GM12878 (cell line): ENCODE results near the gene LRRC31. TPM values are rescaled to one million over a fixed set of nuclear protein-coding genes. Genes with fewer than 3 reads are reported as not detected.
A peak's percentile ranks its signal among the peaks of the same experiment; 100 is the strongest.

Experiments
- ATAC-seq: fragments of 200-7000 bp; cut with Tn5 transposase; 3 replicates; pipeline ENCODE4 v1.9.1; 2020; ENCODE audit warnings: mild to moderate bottlenecking, moderate library complexity
- BruUV-seq: library from RNA; stranded (reverse); fragments of 400-500 nt; replicated peaks from 2 replicates; lab custom pipeline; 2021; lab: Mats Ljungman, UMichigan
- CTCF ChIA-PET: fragments of 300-600 bp; sonication (Branson Sonifier 250); formaldehyde crosslinking; extraction: SDS; loops from one replicate; lab custom pipeline; 2021; ENCODE audit warnings: inconsistent platforms; lab: Yijun Ruan, JAX
- POLR2A ChIA-PET: fragments of 350-600 bp; formaldehyde crosslinking; extraction: SDS; loops from one replicate; lab custom pipeline; 2021; ENCODE audit warnings: inconsistent platforms; lab: Charles Lee
- RAD21 ChIA-PET: fragments of 300-600 bp; sonication (Branson Sonifier 250); formaldehyde crosslinking; loops from one replicate; lab custom pipeline; 2023; ENCODE audit warnings: antibody characterized with exemption; ENCODE audit not compliant: unreplicated experiment; lab: Charles Lee
- SMC1A ChIA-PET: fragments of 300-600 bp; sonication (Branson Sonifier 250); formaldehyde crosslinking; loops from one replicate; lab custom pipeline; 2023; ENCODE audit not compliant: unreplicated experiment, uncharacterized antibody; lab: Charles Lee
- DNase-seq: peaks from one replicate; pipeline ENCODE4 v3.0.0-alpha.2; 2011; ENCODE audit warnings: low read depth, low spot score
- FAIRE-seq: peaks from 3 replicates; lab custom pipeline; 2011; peaks lifted over from hg19 to GRCh38; lab: Jason Lieb, UNC
- H2AFZ ChIP-seq: 2 replicates; pipeline ENCODE4 v1.6.0; 2011; ENCODE audit warnings: low read depth, low read length, control low read depth; ENCODE audit not compliant: control insufficient read depth
- H3K27ac ChIP-seq: 2 replicates; pipeline ENCODE4 v1.5.1; 2011; ENCODE audit warnings: control low read depth; ENCODE audit not compliant: control insufficient read depth, insufficient read depth
- H3K27me3 ChIP-seq, 2 experiments: replicated peaks in 1 of 2; 2 replicates each; pipeline versions ENCODE4 v1.6.0 to v1.6.1; 2011; ENCODE audit warnings: low read length in 1 of 2; ENCODE audit not compliant: control insufficient read depth in 2 of 2, insufficient read depth in 2 of 2
- H3K36me3 ChIP-seq, 2 experiments: 2 replicates each; pipeline ENCODE4 v1.5.1; 2011; ENCODE audit warnings: low read length in 1 of 2; ENCODE audit not compliant: control insufficient read depth in 2 of 2, insufficient read depth in 2 of 2
- H3K4me1 ChIP-seq: 2 replicates; pipeline ENCODE4 v1.6.1; 2011; ENCODE audit warnings: mild to moderate bottlenecking, low read length, moderate library complexity, mixed read lengths; ENCODE audit not compliant: control insufficient read depth, insufficient read depth
- H3K4me2 ChIP-seq: 2 replicates; pipeline ENCODE4 v1.6.0; 2011; ENCODE audit warnings: control low read depth; ENCODE audit not compliant: control insufficient read depth, insufficient read depth
- H3K4me3 ChIP-seq: fragments of 200-600 bp; sonication (generic); 2 replicates; pipeline ENCODE4 v1.5.1; 2016
- H3K79me2 ChIP-seq: 2 replicates; pipeline ENCODE4 v1.6.0; 2011; ENCODE audit warnings: low read length; ENCODE audit not compliant: control insufficient read depth, insufficient read depth
- H3K9ac ChIP-seq: 2 replicates; pipeline ENCODE4 v1.8.0; 2011; ENCODE audit warnings: low read length, control low read depth, mixed read lengths; ENCODE audit not compliant: control insufficient read depth, insufficient read depth
- H3K9me3 ChIP-seq: replicated peaks from 3 replicates; pipeline ENCODE4 v1.5.1; 2011; ENCODE audit warnings: mild to moderate bottlenecking, low read length; ENCODE audit not compliant: control insufficient read depth, insufficient read depth
- H4K20me1 ChIP-seq: 2 replicates; pipeline ENCODE4 v1.6.0; 2011; ENCODE audit not compliant: control insufficient read depth, insufficient read depth
- ATF3 ChIP-seq: IDR thresholded peaks from 2 replicates; pipeline ENCODE4 v1.6.1; 2011; ENCODE audit warnings: low read depth, mild to moderate bottlenecking, low read length, moderate library complexity, borderline replicate concordance; ENCODE audit errors: extremely low read depth
- CBX5 ChIP-seq: sonication (generic); IDR thresholded peaks from 2 replicates; pipeline ENCODE4 v1.6.1; 2016; ENCODE audit warnings: low read depth, moderate library complexity, mild to moderate bottlenecking, inconsistent platforms
- ESRRA ChIP-seq: IDR thresholded peaks from 2 replicates; pipeline ENCODE4 v1.6.1; 2012; ENCODE audit warnings: mild to moderate bottlenecking, low read length, improper control_type of control experiment
- KDM1A ChIP-seq: fragments of 200-600 bp; sonication (generic); IDR thresholded peaks from 2 replicates; pipeline ENCODE4 v1.6.1; 2016; ENCODE audit warnings: borderline replicate concordance
- MEF2A ChIP-seq: IDR thresholded peaks from 2 replicates; pipeline ENCODE4 v1.6.1; 2011; ENCODE audit warnings: low read depth, mild to moderate bottlenecking, low read length, moderate library complexity; ENCODE audit not compliant: insufficient read depth
- SPI1 ChIP-seq: IDR thresholded peaks from 2 replicates; pipeline ENCODE4 v1.6.1; 2011; ENCODE audit warnings: low read depth, mild to moderate bottlenecking, low read length, moderate library complexity, borderline replicate concordance; ENCODE audit not compliant: insufficient read depth
- YBX1 ChIP-seq: fragments of 450-650 bp; IDR thresholded peaks from 2 replicates; pipeline ENCODE4 v1.6.1; 2016; ENCODE audit warnings: antibody characterized with exemption
- WGBS: methylation state at CpG from one replicate; pipeline ENCODE4 v1.1.6; 2016; ENCODE audit warnings: low lambda C conversion rate; ENCODE audit not compliant: insufficient replicate concordance, insufficient coverage; ENCODE audit errors: missing lambda C conversion rate; 5-methylcytosine and 5-hydroxymethylcytosine counted together
- in situ Hi-C: fragments of 300-500 bp; cut with MboI; formaldehyde crosslinking; loops from 9 replicates; pipeline ENCODE4 v1.14.3; 2018; ENCODE audit warnings: mixed read lengths
- intact Hi-C: fragments of 100-400 bp; cut with micrococcal nuclease; formaldehyde crosslinking; loops from one replicate; pipeline ENCODE4 v1.14.2; 2022; ENCODE audit not compliant: unreplicated experiment
- polyA plus RNA-seq, 11 experiments: library from polyadenylated mRNA; depleted of rRNA in 4 of 11; unstranded in 6 of 11; stranded (reverse) in 5 of 11; fragments of >200 nt; fragmentation: Nextera tagmentation in 4 of 11; fragmentation: Illumina TruSeq in 1 of 11; extraction: Ambion mirVana in 4 of 11; extraction: Trizol in 1 of 11; gene quantifications; 1 replicate in 1 of 11; 2 replicates in 10 of 11; pipeline versions ENCODE4 v1.2.1 to v1.2.3, GENCODE V29; 2011 to 2016; ENCODE audit warnings: inconsistent platforms in 2 of 11, missing spikeins in 2 of 11, low read depth in 1 of 11
- total RNA-seq, 4 experiments: library from RNA; depleted of rRNA in 3 of 4; stranded (reverse); fragments of >200 nt in 3 of 4; fragmentation: Illumina TruSeq in 1 of 4; extraction: Trizol in 1 of 4; gene quantifications; 2 replicates each; pipeline versions ENCODE4 v1.2.1 to v1.2.3, GENCODE V29; 2013 to 2021

The LRRC31 gene
- total and polyA plus RNA-seq, 10 of the 15 experiments (the other 5 are each of a cell fraction or from before 2014, with no cell fraction given): 0.04 to 0.06 (median 0.06) TPM; not detected in 7

- FAIRE-seq (no peak), ATAC-seq (no peak), DNase-seq (no peak)
- H4K20me1 ChIP-seq: no peaks in the 10 kb centered on the region
- WGBS: 47% methylated on average over 2 of the region's 2 CpGs
- CTCF ChIA-PET: no interaction called here
- in situ Hi-C loops (no loop called here), intact Hi-C loops (no loop called here)
- H3K79me2 ChIP-seq: no peaks in the 10 kb centered on the region
- no peak overlapping the region for H3K4me3 ChIP-seq
- H3K36me3 ChIP-seq: no peaks in the 10 kb centered on the region
- H3K9ac ChIP-seq: no peak overlapping the region
- no peak overlapping the region for H3K4me2 ChIP-seq
- TF ChIP-seq ESRRA (no peak), MEF2A (no peak), SPI1 (no peak), YBX1 (no peak), KDM1A (no peak)
- peaks cover 3% of the 10 kb centered on the region; the same call in 1 of the 3 replicates for H3K9me3 ChIP-seq
- RAD21 ChIA-PET: no interaction called here
- no peak overlapping the region for H2AFZ ChIP-seq
- H3K4me1 ChIP-seq: peaks cover 6% of the 10 kb centered on the region; the same call in 1 of the 2 replicates
- H3K27me3 ChIP-seq: no peaks in the 10 kb centered on the region; a peak in 1 of 4 replicates
- H3K27ac ChIP-seq: no peak overlapping the region
- BruUV-seq: no TSS peak
- SMC1A ChIA-PET: interaction anchor here (1.4 kb wide), 1 partner anchor 21 kb away, joined by 3 read pairs; no protein-coding TSS in a partner anchor
- POLR2A ChIA-PET: no interaction called here
Observed at GRCh38 chr3:169818316-169818715, 51.4 kb downstream of the LRRC31 start.

- ATAC-seq (no peak), FAIRE-seq (no peak), DNase-seq (no peak)
- peak; percentile 33; the same call in 1 of the 2 replicates for TF ChIP-seq CBX5
- no peak for TF ChIP-seq ATF3
- H3K4me3 ChIP-seq: no peak overlapping the region
- H3K4me2 ChIP-seq: no peak overlapping the region
- no peak overlapping the region for H3K27ac ChIP-seq
- in situ Hi-C loops (no loop called here), intact Hi-C loops (no loop called here)
- BruUV-seq: no TSS peak
- RAD21 ChIA-PET: interaction anchor here (2.1 kb wide), 1 partner anchor 43 kb away, joined by 10 read pairs; the partner anchor contains the start of gene MYNN
- no peaks in the 10 kb centered on the region for H4K20me1 ChIP-seq
- H3K79me2 ChIP-seq: no peaks in the 10 kb centered on the region
- H3K36me3 ChIP-seq: no peaks in the 10 kb centered on the region
- 99% methylated on average over 4 of the region's 4 CpGs for WGBS
- H2AFZ ChIP-seq: no peak overlapping the region
- CTCF ChIA-PET: interaction anchor here (1.0 kb wide), 1 partner anchor 52 kb away, joined by 3 read pairs; no protein-coding TSS in a partner anchor
- SMC1A ChIA-PET: no interaction called here
- H3K4me1 ChIP-seq: peaks cover 12% of the 10 kb centered on the region
- POLR2A ChIA-PET: no interaction called here
- peaks cover 3% of the 10 kb centered on the region; the same call in 1 of the 3 replicates for H3K9me3 ChIP-seq
- H3K9ac ChIP-seq: no peak overlapping the region
- no peaks in the 10 kb centered on the region for H3K27me3 ChIP-seq
Observed at GRCh38 chr3:169815590-169816150, 54.1 kb downstream of the LRRC31 start.
